HEK293 (cell line): ENCODE results near the gene OXA1L.
A peak's percentile ranks its signal among the peaks of the same experiment; 100 is the strongest.
"Not testable (repeated sequence)": the region's sequence is repeated elsewhere in the genome, so short reads cannot be mapped to it uniquely, and the experiment has no call there.

Experiments
- CTCF ChIA-PET: fragments of 350-600 bp; formaldehyde crosslinking; extraction: SDS; loops from one replicate; lab custom pipeline; 2021; ENCODE audit warnings: antibody characterized with exemption; lab: Yijun Ruan, JAX
- POLR2A ChIA-PET: fragments of 300-600 bp; formaldehyde crosslinking; extraction: SDS; loops from one replicate; lab custom pipeline; 2020; ENCODE audit warnings: antibody characterized with exemption, inconsistent platforms; lab: Yijun Ruan, JAX
- H3K27ac ChIP-seq: fragments of 200-500 bp; sonication (Bioruptor generic); 2 replicates; pipeline ENCODE4 v1.5.1; 2014; ENCODE audit warnings: low read depth, low read length, control low read depth, inconsistent platforms; ENCODE audit errors: extremely low read depth
- H3K36me3 ChIP-seq, 2 experiments: fragments of 200-500 bp in 1 of 2; sonication (Bioruptor generic) in 1 of 2; 1 replicate in 1 of 2; 2 replicates in 1 of 2; pipeline ENCODE4 v1.5.1; 2014 to 2017; ENCODE audit warnings: inconsistent platforms in 2 of 2, low read length in 2 of 2; ENCODE audit not compliant: control insufficient read depth in 2 of 2, insufficient read depth in 1 of 2
- H3K4me1 ChIP-seq: fragments of 200-500 bp; sonication (Bioruptor generic); 2 replicates; pipeline ENCODE4 v1.5.1; 2014; ENCODE audit warnings: mild to moderate bottlenecking, low read length, inconsistent platforms; ENCODE audit not compliant: control insufficient read depth, insufficient read depth
- H3K4me3 ChIP-seq: 2 replicates; pipeline ENCODE4 v1.5.1; 2011; ENCODE audit warnings: low read depth, mild to moderate bottlenecking, control low read depth, low read length, moderate library complexity
- H3K9me3 ChIP-seq: fragments of 200-500 bp; sonication (Bioruptor generic); 2 replicates; pipeline ENCODE4 v1.5.1; 2014; ENCODE audit warnings: low read depth, low read length, inconsistent platforms; ENCODE audit not compliant: control insufficient read depth, insufficient read depth
- IKZF3 ChIP-seq: fragments of 450-650 bp; IDR thresholded peaks from 2 replicates; pipeline ENCODE4 v1.5.0; 2018; ENCODE audit warnings: missing biosample characterization, mild to moderate bottlenecking, missing genetic modification characterization, moderate library complexity
- KLF1 ChIP-seq: fragments of 450-650 bp; formaldehyde crosslinking; IDR thresholded peaks from 2 replicates; pipeline ENCODE4 v1.5.1; 2016; ENCODE audit warnings: missing biosample characterization, missing genetic modification characterization
- SCRT2 ChIP-seq: fragments of 450-650 bp; formaldehyde crosslinking; IDR thresholded peaks from 2 replicates; pipeline ENCODE4 v1.5.1; 2016; ENCODE audit warnings: missing biosample characterization, missing genetic modification characterization
- YY2 ChIP-seq: fragments of 450-650 bp; formaldehyde crosslinking; IDR thresholded peaks from 2 replicates; pipeline ENCODE4 v1.5.1; 2016; ENCODE audit warnings: missing biosample characterization, missing genetic modification characterization
- ZNF16 ChIP-seq: fragments of 450-650 bp; formaldehyde crosslinking; IDR thresholded peaks from 2 replicates; pipeline ENCODE4 v1.5.1; 2016; ENCODE audit warnings: low read depth, missing biosample characterization, missing genetic modification characterization
- ZNF19 ChIP-seq: fragments of 450-650 bp; formaldehyde crosslinking; IDR thresholded peaks from 2 replicates; pipeline ENCODE4; 2016; ENCODE audit warnings: missing biosample characterization, missing genetic modification characterization, low read depth
- ZNF248 ChIP-seq: fragments of 450-650 bp; formaldehyde crosslinking; IDR thresholded peaks from 2 replicates; pipeline ENCODE4 v1.5.1; 2017; ENCODE audit warnings: missing biosample characterization, missing genetic modification characterization
- ZNF274 ChIP-seq, 2 experiments: fragments of 200-500 bp in 1 of 2; fragments of 450-650 bp in 1 of 2; sonication (Bioruptor generic) in 1 of 2; formaldehyde crosslinking in 1 of 2; IDR thresholded peaks; 2 replicates each; pipeline versions ENCODE4 v1.5.1 to v1.6.1; 2014 to 2016; ENCODE audit warnings: borderline replicate concordance in 1 of 2, inconsistent platforms in 1 of 2, low read length in 1 of 2, missing biosample characterization in 1 of 2, missing genetic modification characterization in 1 of 2
- ZNF37A ChIP-seq: fragments of 450-650 bp; IDR thresholded peaks from 2 replicates; pipeline ENCODE4 v1.5.1; 2018; ENCODE audit warnings: missing biosample characterization, missing genetic modification characterization
- ZNF416 ChIP-seq: fragments of 450-650 bp; formaldehyde crosslinking; IDR thresholded peaks from 2 replicates; pipeline ENCODE4 v1.5.1; 2016; ENCODE audit warnings: missing biosample characterization, missing genetic modification characterization
- ZNF473 ChIP-seq: fragments of 450-650 bp; formaldehyde crosslinking; IDR thresholded peaks from 2 replicates; pipeline ENCODE4 v1.5.1; 2017; ENCODE audit warnings: missing biosample characterization, missing genetic modification characterization
- ZNF513 ChIP-seq: fragments of 450-650 bp; IDR thresholded peaks from 2 replicates; pipeline ENCODE4 v1.5.1; 2018; ENCODE audit warnings: missing biosample characterization, missing genetic modification characterization
- ZNF521 ChIP-seq: fragments of 450-650 bp; formaldehyde crosslinking; IDR thresholded peaks from 2 replicates; pipeline ENCODE4 v1.5.1; 2017; ENCODE audit warnings: missing biosample characterization, mild to moderate bottlenecking, missing genetic modification characterization
- ZNF544 ChIP-seq: fragments of 450-650 bp; formaldehyde crosslinking; IDR thresholded peaks from 2 replicates; pipeline ENCODE4 v1.5.0; 2017; ENCODE audit warnings: missing biosample characterization, missing genetic modification characterization
- ZNF596 ChIP-seq: fragments of 450-650 bp; IDR thresholded peaks from 2 replicates; pipeline ENCODE4 v1.5.0; 2018; ENCODE audit warnings: missing biosample characterization, mild to moderate bottlenecking, missing genetic modification characterization, moderate library complexity
- ZNF624 ChIP-seq: fragments of 450-650 bp; formaldehyde crosslinking; IDR thresholded peaks from 2 replicates; pipeline ENCODE4 v1.5.1; 2017; ENCODE audit warnings: missing biosample characterization, missing genetic modification characterization
- ZNF629 ChIP-seq: fragments of 450-650 bp; formaldehyde crosslinking; IDR thresholded peaks from 2 replicates; pipeline ENCODE4 v1.5.1; 2017; ENCODE audit warnings: missing biosample characterization, missing genetic modification characterization
- ZNF701 ChIP-seq: fragments of 450-650 bp; formaldehyde crosslinking; IDR thresholded peaks from 2 replicates; pipeline ENCODE4 v1.5.1; 2016; ENCODE audit warnings: missing biosample characterization, missing genetic modification characterization
- ZNF792 ChIP-seq: fragments of 450-650 bp; formaldehyde crosslinking; IDR thresholded peaks from 2 replicates; pipeline ENCODE4 v1.5.1; 2016; ENCODE audit warnings: missing biosample characterization, missing genetic modification characterization
- ZNF843 ChIP-seq: fragments of 450-650 bp; formaldehyde crosslinking; IDR thresholded peaks from 2 replicates; pipeline ENCODE4 v1.5.1; 2016; ENCODE audit warnings: missing biosample characterization, missing genetic modification characterization
- TF ChIP-seq, protein P1 (sequence below): fragments of 450-650 bp; formaldehyde crosslinking; IDR thresholded peaks from 2 replicates; pipeline ENCODE4 v1.5.1; 2016; ENCODE audit warnings: missing biosample characterization, missing genetic modification characterization, borderline replicate concordance

The OXA1L gene

DNA sequence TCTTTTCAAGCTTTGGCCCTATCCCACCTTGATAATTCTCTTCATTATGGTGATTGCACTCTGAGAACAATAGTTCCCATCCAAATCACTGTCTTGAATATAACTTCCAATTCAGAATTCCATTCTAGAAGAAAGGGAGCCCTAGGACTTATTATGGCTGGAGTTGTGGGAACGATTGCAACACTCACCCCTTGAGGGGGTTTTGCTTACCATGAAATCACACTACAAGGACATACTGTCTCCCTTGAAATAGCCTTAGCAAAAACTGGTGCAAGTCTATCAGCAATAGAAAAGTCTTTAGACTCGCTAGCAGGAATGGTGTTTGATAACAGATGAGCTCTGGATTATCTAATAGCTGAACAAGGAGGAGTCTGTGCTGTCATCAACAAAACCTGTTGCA, 31.4 kb upstream of the OXA1L start:
- ChIA-PET POLR2A (no interaction called here), CTCF (no interaction called here)
- no peaks in the 10 kb centered on the region for H3K9me3 ChIP-seq
- H3K27ac ChIP-seq = no peak overlapping the region
- no peaks in the 10 kb centered on the region for H3K4me1 ChIP-seq
- H3K4me3 ChIP-seq = no peak overlapping the region
- TF ChIP-seq SCRT2 (tag by site-specific recombination) (peak; percentile 52), ZNF513 (tag by site-specific recombination) (no peak)
- no peaks in the 10 kb centered on the region for H3K36me3 ChIP-seq

- H3K4me1 ChIP-seq, H3K9me3 ChIP-seq, H3K27ac ChIP-seq, H3K4me3 ChIP-seq, H3K36me3 ChIP-seq: not testable (repeated sequence)
- CTCF ChIA-PET = interaction anchor here (0.6 kb wide), 1 partner anchor 79 kb away, joined by 3 read pairs; the partner anchor contains the start of gene SLC7A7
- POLR2A ChIA-PET = interaction anchor here (0.7 kb wide), 1 partner anchor 77 kb away, joined by 3 read pairs; no protein-coding TSS in a partner anchor
Measured at GRCh38 chr14:22736384-22736783, 30.1 kb upstream of the OXA1L start.

- Histone ChIP-seq H3K9me3 (no peaks in the 10 kb centered on the region), H3K4me1 (no peaks in the 10 kb centered on the region), H3K36me3 (no peaks in the 10 kb centered on the region), H3K4me3 (no peak overlapping the region)
- POLR2A ChIA-PET = no interaction called here
- TF ChIP-seq ZNF473 (tag by site-specific recombination) = no peak
- peak; percentile 85 for TF ChIP-seq YY2
- TF ChIP-seq, all 188 proteins: peak for 1
- CTCF ChIA-PET = no interaction called here
- H3K27ac ChIP-seq = no peak overlapping the region
Measured at GRCh38 chr14:22737052-22737451, 29.4 kb upstream of the OXA1L start.

DNA sequence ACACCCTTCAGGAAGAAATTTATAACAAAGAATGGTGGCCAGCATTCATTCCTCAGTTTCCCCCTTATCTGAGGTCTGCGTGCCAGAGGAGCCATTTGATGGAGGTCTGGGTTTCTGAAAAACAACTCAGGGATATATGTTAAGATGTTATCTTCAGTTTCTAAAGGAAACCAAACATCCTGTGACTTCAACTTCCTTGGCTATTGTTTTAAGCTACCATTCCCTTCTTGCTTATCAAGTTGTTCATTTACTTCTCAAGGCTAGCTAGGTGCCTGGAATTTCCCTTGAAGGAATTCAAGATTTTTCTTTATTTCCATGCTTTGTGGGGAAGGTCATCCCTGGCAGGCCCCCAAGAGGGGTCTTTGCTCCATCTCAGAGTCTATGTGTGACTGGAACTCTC, 27.1 kb upstream of the OXA1L start:
- Histone ChIP-seq H3K9me3 (no peaks in the 10 kb centered on the region), H3K27ac (no peak overlapping the region), H3K36me3 (no peaks in the 10 kb centered on the region), H3K4me1 (no peaks in the 10 kb centered on the region), H3K4me3 (no peak overlapping the region)
- CTCF ChIA-PET = interaction anchor here (0.6 to 0.9 kb wide), 3 partner anchors 74 to 169 kb away, joined by 3 to 5 read pairs (median 4); no protein-coding TSS in a partner anchor
- TF ChIP-seq ZNF37A (no peak), ZNF16 (no peak), ZNF792 (tag by site-specific recombination) (no peak), ZNF596 (tag by site-specific recombination) (no peak), ZNF416 (tag by site-specific recombination) (no peak), ZNF274 (IDR thresholded peaks at IDR 0.05; ENCODE audit: low read length) (no peak), ZNF274 (tag by site-specific recombination; IDR thresholded peaks at IDR 0.05; ENCODE audit: borderline replicate concordance) (no peak), ZNF843 (no peak), ZNF248 (tag by site-specific recombination) (no peak), KLF1 (tag by site-specific recombination) (no peak), ZNF701 (tag by site-specific recombination) (no peak), ZNF544 (tag by site-specific recombination) (no peak), ZNF521 (tag by site-specific recombination) (no peak), IKZF3 (tag by site-specific recombination) (no peak), ZNF19 (tag by site-specific recombination) (no peak), ZNF629 (no peak), ZNF624 (tag by site-specific recombination) (no peak)
- TF ChIP-seq, protein P1, sequence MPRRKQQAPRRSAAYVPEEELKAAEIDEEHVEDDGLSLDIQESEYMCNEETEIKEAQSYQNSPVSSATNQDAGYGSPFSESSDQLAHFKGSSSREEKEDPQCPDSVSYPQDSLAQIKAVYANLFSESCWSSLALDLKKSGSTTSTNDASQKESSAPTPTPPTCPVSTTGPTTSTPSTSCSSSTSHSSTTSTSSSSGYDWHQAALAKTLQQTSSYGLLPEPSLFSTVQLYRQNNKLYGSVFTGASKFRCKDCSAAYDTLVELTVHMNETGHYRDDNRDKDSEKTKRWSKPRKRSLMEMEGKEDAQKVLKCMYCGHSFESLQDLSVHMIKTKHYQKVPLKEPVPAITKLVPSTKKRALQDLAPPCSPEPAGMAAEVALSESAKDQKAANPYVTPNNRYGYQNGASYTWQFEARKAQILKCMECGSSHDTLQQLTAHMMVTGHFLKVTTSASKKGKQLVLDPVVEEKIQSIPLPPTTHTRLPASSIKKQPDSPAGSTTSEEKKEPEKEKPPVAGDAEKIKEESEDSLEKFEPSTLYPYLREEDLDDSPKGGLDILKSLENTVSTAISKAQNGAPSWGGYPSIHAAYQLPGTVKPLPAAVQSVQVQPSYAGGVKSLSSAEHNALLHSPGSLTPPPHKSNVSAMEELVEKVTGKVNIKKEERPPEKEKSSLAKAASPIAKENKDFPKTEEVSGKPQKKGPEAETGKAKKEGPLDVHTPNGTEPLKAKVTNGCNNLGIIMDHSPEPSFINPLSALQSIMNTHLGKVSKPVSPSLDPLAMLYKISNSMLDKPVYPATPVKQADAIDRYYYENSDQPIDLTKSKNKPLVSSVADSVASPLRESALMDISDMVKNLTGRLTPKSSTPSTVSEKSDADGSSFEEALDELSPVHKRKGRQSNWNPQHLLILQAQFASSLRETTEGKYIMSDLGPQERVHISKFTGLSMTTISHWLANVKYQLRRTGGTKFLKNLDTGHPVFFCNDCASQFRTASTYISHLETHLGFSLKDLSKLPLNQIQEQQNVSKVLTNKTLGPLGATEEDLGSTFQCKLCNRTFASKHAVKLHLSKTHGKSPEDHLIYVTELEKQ (tag by site-specific recombination) = no peak
- POLR2A ChIA-PET = interaction anchor here (0.6 kb wide), 1 partner anchor 30 kb away, joined by 3 read pairs; no protein-coding TSS in a partner anchor
